Transverse colon (tissue), 4 donors: Measurements from ENCODE around the gene LYRM4.

ENCODE experiments used
- CTCF ChIP-seq, 5 experiments: fragments of 200-600 bp in 3 of 5; fragments of 450-650 bp in 2 of 5; sonication (generic) in 3 of 5; IDR thresholded peaks; 1 replicate in 2 of 5; 2 replicates in 3 of 5; pipeline ENCODE4 v1.5.1; 2016 to 2017; ENCODE audit warnings: antibody characterized with exemption in 5 of 5, inconsistent platforms in 3 of 5, mild to moderate bottlenecking in 2 of 5, moderate library complexity in 1 of 5
- EP300 ChIP-seq: sonication (generic); formaldehyde crosslinking; IDR thresholded peaks from one replicate; pipeline ENCODE4 v1.6.1; 2017; ENCODE audit warnings: antibody characterized with exemption, low read depth
- POLR2AphosphoS5 ChIP-seq, 3 donors: sonication (generic); formaldehyde crosslinking; IDR thresholded peaks; one replicate each; pipeline ENCODE4 v1.6.1; 2016; ENCODE audit warnings: antibody characterized with exemption in 3 of 3

GRCh38 chr6:5260661-5261544, at the start of gene LYRM4, which contains the start of gene FARS2:
- TF ChIP-seq CTCF (IDR thresholded peaks at IDR 0.05) (peak in 4 of 5 experiments; percentile 36 to 81 (median 62)), POLR2AphosphoS5 (IDR thresholded peaks at IDR 0.05) (peak; percentile 4 to 48 (median 23)), EP300 (no peak)
